Measurements from ENCODE around the gene RBM22. TPM values are rescaled to one million over a fixed set of nuclear protein-coding genes. Genes with fewer than 3 reads are reported as not detected.

The RBM22 gene
- total RNA-seq, 1 donor from 2014 or later, result 18.8 TPM

DNA sequence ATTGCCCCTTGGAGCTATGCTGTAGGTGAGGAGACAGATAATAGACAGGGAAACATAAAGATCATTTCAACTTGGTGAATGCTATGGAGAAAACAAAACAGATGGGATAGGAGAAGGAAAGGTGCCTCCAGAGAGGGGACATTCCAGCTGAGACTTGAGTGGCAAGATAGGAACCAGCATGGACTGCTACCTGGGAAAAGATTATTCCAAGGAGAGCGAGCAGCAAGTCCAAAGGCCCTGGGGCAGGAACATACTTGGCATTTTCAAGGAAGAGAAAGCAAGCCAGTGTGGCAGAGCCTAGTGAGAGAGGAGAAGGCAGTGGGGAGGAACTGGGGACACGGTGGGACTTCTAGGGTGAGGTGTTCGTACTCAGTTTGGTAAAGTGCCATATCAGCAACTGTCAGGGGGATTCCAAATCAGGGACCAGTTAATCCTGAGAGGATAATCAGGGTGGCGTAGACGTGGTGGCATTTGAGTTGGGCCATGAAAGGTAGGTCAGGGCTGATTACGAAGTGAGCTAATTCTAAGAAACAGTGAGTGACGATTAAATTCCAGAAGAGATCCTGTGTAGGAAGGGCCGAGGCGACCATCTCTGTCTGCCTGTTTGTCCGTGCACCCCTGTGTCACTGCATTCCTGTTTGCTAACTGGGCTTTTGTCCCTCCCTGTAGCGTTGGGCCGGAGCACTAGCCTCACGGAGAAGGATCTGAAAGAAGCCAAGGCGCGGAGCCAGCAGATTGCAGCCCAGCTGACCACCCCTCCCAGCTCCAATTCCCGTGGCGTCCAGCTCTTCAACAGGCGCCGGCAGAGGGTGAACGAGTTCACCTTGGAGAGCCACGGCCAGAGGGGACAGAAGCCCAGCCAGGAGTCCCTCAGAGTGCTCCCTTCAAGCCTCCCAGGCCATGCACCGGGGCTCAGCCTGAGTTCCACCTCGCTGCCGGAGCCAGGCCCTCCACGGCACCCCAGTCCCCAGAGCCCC lies 53.3 kb downstream of the RBM22 start:
- H3K27ac ChIP-seq (ENCODE audit: low read depth, low read length), result peak overlapping the region; percentile 85
- peak overlapping the region; percentile 51 to 82 (median 73) for H3K9ac ChIP-seq (ENCODE audit: low read depth in 1 of 3, low read length in 3 of 3)
- H3K36me3 ChIP-seq (ENCODE audit: control insufficient read depth in 3 of 3, insufficient read depth in 3 of 3, low read length in 3 of 3), result peaks cover 26 to 29% (median 28%) of the 10 kb centered on the region in 3 donors
- H3K4me3 ChIP-seq (ENCODE audit: low read length in 3 of 3), result peak overlapping the region in 2 of 3 donors; percentile 8 to 61
- H3K27me3 ChIP-seq (ENCODE audit: control insufficient read depth in 3 of 3, insufficient read depth in 3 of 3, low read length in 3 of 3), result no peaks in the 10 kb centered on the region
- no peaks in the 10 kb centered on the region for H3K9me3 ChIP-seq (ENCODE audit: control insufficient read depth in 3 of 3, low read length in 3 of 3)
- peaks cover 83 to 93% (median 92%) of the 10 kb centered on the region in 3 donors for H3K4me1 ChIP-seq (ENCODE audit: control insufficient read depth in 3 of 3, insufficient read depth in 3 of 3, low read length in 3 of 3)

- Histone ChIP-seq H3K27me3 (ENCODE audit: control insufficient read depth in 3 of 3, insufficient read depth in 3 of 3, low read length in 3 of 3) (no peaks in the 10 kb centered on the region), H3K4me1 (ENCODE audit: control insufficient read depth in 3 of 3, insufficient read depth in 3 of 3, low read length in 3 of 3) (peaks cover 83 to 93% (median 92%) of the 10 kb centered on the region in 3 donors), H3K4me3 (ENCODE audit: low read length in 3 of 3) (peak overlapping the region in 2 of 3 donors; percentile 6 to 34), H3K27ac (ENCODE audit: low read depth, low read length) (peak overlapping the region; percentile 92), H3K9ac (ENCODE audit: low read depth in 1 of 3, low read length in 3 of 3) (peak overlapping the region; percentile 15 to 79 (median 74)), H3K9me3 (ENCODE audit: control insufficient read depth in 3 of 3, low read length in 3 of 3) (no peaks in the 10 kb centered on the region), H3K36me3 (ENCODE audit: control insufficient read depth in 3 of 3, insufficient read depth in 3 of 3, low read length in 3 of 3) (peaks cover 17 to 21% (median 20%) of the 10 kb centered on the region in 3 donors)
Measured at GRCh38 chr5:150645070-150645700, 55.7 kb downstream of the RBM22 start.

DNA sequence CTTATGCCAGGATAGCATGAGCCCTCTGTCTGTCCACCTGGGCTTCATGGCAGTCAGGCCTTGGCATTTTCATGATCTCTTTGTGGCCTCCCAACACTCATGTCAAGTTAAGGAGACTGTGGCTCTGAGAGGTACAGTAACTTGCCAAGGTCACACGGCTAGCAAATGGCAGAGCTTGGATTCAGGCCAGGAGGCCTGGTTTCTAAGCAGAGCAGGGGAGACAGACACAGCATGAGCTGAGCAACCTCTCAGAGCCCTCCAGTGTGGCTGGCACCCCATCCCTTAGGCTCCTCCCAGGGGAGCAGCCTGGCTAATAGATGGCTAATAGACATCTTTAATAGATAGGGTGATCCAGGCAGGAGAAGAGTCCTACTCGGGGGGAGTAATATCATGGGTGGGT lies 56.3 kb downstream of the RBM22 start:
- Histone ChIP-seq H3K9me3 (ENCODE audit: control insufficient read depth in 3 of 3, low read length in 3 of 3) (no peaks in the 10 kb centered on the region), H3K4me3 (ENCODE audit: low read length in 3 of 3) (peak overlapping the region in 1 of 3 donors; percentile 29), H3K36me3 (ENCODE audit: control insufficient read depth in 3 of 3, insufficient read depth in 3 of 3, low read length in 3 of 3) (peaks cover 12 to 14% (median 13%) of the 10 kb centered on the region in 3 donors), H3K27me3 (ENCODE audit: control insufficient read depth in 3 of 3, insufficient read depth in 3 of 3, low read length in 3 of 3) (no peaks in the 10 kb centered on the region), H3K27ac (ENCODE audit: low read depth, low read length) (peak overlapping the region; percentile 92), H3K9ac (ENCODE audit: low read depth in 1 of 3, low read length in 3 of 3) (peak overlapping the region; percentile 15 to 79 (median 74)), H3K4me1 (ENCODE audit: control insufficient read depth in 3 of 3, insufficient read depth in 3 of 3, low read length in 3 of 3) (peaks cover 83 to 93% (median 92%) of the 10 kb centered on the region in 3 donors)

- Histone ChIP-seq H3K9ac (ENCODE audit: low read depth in 1 of 3, low read length in 3 of 3) (peak overlapping the region; percentile 15 to 79 (median 74)), H3K4me1 (ENCODE audit: control insufficient read depth in 3 of 3, insufficient read depth in 3 of 3, low read length in 3 of 3) (peaks cover 83 to 93% (median 92%) of the 10 kb centered on the region in 3 donors), H3K36me3 (ENCODE audit: control insufficient read depth in 3 of 3, insufficient read depth in 3 of 3, low read length in 3 of 3) (peaks cover 8 to 10% (median 10%) of the 10 kb centered on the region in 3 donors), H3K9me3 (ENCODE audit: control insufficient read depth in 3 of 3, low read length in 3 of 3) (no peaks in the 10 kb centered on the region), H3K4me3 (ENCODE audit: low read length in 3 of 3) (no peak overlapping the region), H3K27me3 (ENCODE audit: control insufficient read depth in 3 of 3, insufficient read depth in 3 of 3, low read length in 3 of 3) (no peaks in the 10 kb centered on the region), H3K27ac (ENCODE audit: low read depth, low read length) (peak overlapping the region; percentile 92)
Measured at GRCh38 chr5:150644058-150644457, 56.8 kb downstream of the RBM22 start.

- Histone ChIP-seq H3K4me3 (ENCODE audit: low read length in 3 of 3) (peak overlapping the region; percentile 16 to 70 (median 25)), H3K9me3 (ENCODE audit: control insufficient read depth in 3 of 3, low read length in 3 of 3) (no peaks in the 10 kb centered on the region), H3K27me3 (ENCODE audit: control insufficient read depth in 3 of 3, insufficient read depth in 3 of 3, low read length in 3 of 3) (no peaks in the 10 kb centered on the region), H3K27ac (ENCODE audit: low read depth, low read length) (peak overlapping the region; percentile 92), H3K36me3 (ENCODE audit: control insufficient read depth in 3 of 3, insufficient read depth in 3 of 3, low read length in 3 of 3) (peaks cover 0 to under 1% (median under 1%) of the 10 kb centered on the region in 3 donors), H3K9ac (ENCODE audit: low read depth in 1 of 3, low read length in 3 of 3) (peak overlapping the region; percentile 63 to 88 (median 69)), H3K4me1 (ENCODE audit: control insufficient read depth in 3 of 3, insufficient read depth in 3 of 3, low read length in 3 of 3) (peaks cover 83 to 93% (median 92%) of the 10 kb centered on the region in 3 donors)
Measured at GRCh38 chr5:150642991-150643710, 57.7 kb downstream of the RBM22 start.

- H3K4me1 ChIP-seq (ENCODE audit: control insufficient read depth in 3 of 3, insufficient read depth in 3 of 3, low read length in 3 of 3), result peaks cover 82 to 92% (median 91%) of the 10 kb centered on the region in 3 donors
- H3K27me3 ChIP-seq (ENCODE audit: control insufficient read depth in 3 of 3, insufficient read depth in 3 of 3, low read length in 3 of 3), result no peaks in the 10 kb centered on the region
- H3K9ac ChIP-seq (ENCODE audit: low read depth in 1 of 3, low read length in 3 of 3), result peak overlapping the region; percentile 63 to 88 (median 69)
- H3K9me3 ChIP-seq (ENCODE audit: control insufficient read depth in 3 of 3, low read length in 3 of 3), result no peaks in the 10 kb centered on the region
- H3K27ac ChIP-seq (ENCODE audit: low read depth, low read length), result peak overlapping the region; percentile 92
- no peaks in the 10 kb centered on the region for H3K36me3 ChIP-seq (ENCODE audit: control insufficient read depth in 3 of 3, insufficient read depth in 3 of 3, low read length in 3 of 3)
- peak overlapping the region; percentile 16 to 70 (median 25) for H3K4me3 ChIP-seq (ENCODE audit: low read length in 3 of 3)
Measured at GRCh38 chr5:150642567-150642927, 58.3 kb downstream of the RBM22 start.

GRCh38 chr5:150641824-150642566 lies 58.9 kb downstream of the RBM22 start:
- Histone ChIP-seq H3K36me3 (ENCODE audit: control insufficient read depth in 3 of 3, insufficient read depth in 3 of 3, low read length in 3 of 3) (peaks cover 0 to under 1% (median 0%) of the 10 kb centered on the region in 3 donors), H3K4me3 (ENCODE audit: low read length in 3 of 3) (peak overlapping the region; percentile 17 to 70 (median 39)), H3K27ac (ENCODE audit: low read depth, low read length) (peak overlapping the region; percentile 92), H3K9me3 (ENCODE audit: control insufficient read depth in 3 of 3, low read length in 3 of 3) (no peaks in the 10 kb centered on the region), H3K4me1 (ENCODE audit: control insufficient read depth in 3 of 3, insufficient read depth in 3 of 3, low read length in 3 of 3) (peaks cover 80 to 93% (median 91%) of the 10 kb centered on the region in 3 donors), H3K9ac (ENCODE audit: low read depth in 1 of 3, low read length in 3 of 3) (peak overlapping the region; percentile 63 to 88 (median 69)), H3K27me3 (ENCODE audit: control insufficient read depth in 3 of 3, insufficient read depth in 3 of 3, low read length in 3 of 3) (no peaks in the 10 kb centered on the region)

DNA sequence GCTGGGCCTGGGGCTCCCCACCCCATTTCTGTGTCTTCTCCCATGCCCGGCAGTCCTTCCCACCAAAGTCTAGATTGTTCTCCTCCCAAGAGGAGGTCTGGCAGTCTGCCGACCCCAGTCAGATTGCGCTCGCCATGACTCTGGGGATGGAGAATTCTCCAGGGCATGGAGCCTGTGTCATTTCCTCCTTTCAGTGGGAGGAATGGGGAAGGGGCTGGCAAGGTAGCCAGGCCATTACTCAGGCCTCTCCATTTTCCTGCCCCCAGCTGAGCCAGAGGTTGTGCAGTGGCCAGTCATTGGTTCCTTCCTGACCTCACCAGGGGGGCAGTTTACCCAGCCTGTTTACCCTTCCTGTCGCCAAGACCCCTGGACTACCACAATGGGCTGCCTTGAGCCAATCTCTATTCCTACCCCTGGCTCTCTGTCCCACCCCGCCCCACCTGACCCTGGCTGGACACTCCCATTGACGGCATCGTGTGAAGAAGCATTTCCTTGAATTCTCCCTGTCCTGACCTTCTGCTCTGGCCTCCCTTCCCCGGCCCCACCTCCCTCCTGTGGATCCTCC lies 59.8 kb downstream of the RBM22 start:
- Histone ChIP-seq H3K36me3 (ENCODE audit: control insufficient read depth in 3 of 3, insufficient read depth in 3 of 3, low read length in 3 of 3) (peaks cover 0 to 3% (median 0%) of the 10 kb centered on the region in 3 donors), H3K9ac (ENCODE audit: low read depth in 1 of 3, low read length in 3 of 3) (peak overlapping the region; percentile 63 to 88 (median 69)), H3K27me3 (ENCODE audit: control insufficient read depth in 3 of 3, insufficient read depth in 3 of 3, low read length in 3 of 3) (no peaks in the 10 kb centered on the region), H3K27ac (ENCODE audit: low read depth, low read length) (peak overlapping the region; percentile 92), H3K9me3 (ENCODE audit: control insufficient read depth in 3 of 3, low read length in 3 of 3) (no peaks in the 10 kb centered on the region), H3K4me1 (ENCODE audit: control insufficient read depth in 3 of 3, insufficient read depth in 3 of 3, low read length in 3 of 3) (peaks cover 88 to 99% (median 96%) of the 10 kb centered on the region in 3 donors), H3K4me3 (ENCODE audit: low read length in 3 of 3) (peak overlapping the region; percentile 42 to 72 (median 60))

All from skeletal muscle tissue (tissue), 4 donors.